CD14-positive monocyte (primary cell): ENCODE measurements around the gene TPRN. TPM values are rescaled to one million over a fixed set of nuclear protein-coding genes. Genes with fewer than 3 reads are reported as not detected.

Source experiments
- DNase-seq, 3 donors: peaks; one replicate each; pipeline ENCODE4 v3.0.0-alpha.2; 2011 to 2022
- H2AFZ ChIP-seq: 2 replicates; pipeline ENCODE4 v1.6.0; 2012; ENCODE audit warnings: mild to moderate bottlenecking, low read depth, low read length, inconsistent platforms; ENCODE audit not compliant: insufficient read depth, poor library complexity, severe bottlenecking
- H3K27ac ChIP-seq, 2 donors: 1 replicate in 1 of 2; 2 replicates in 1 of 2; pipeline ENCODE4 v1.5.1; 2012 to 2013; ENCODE audit warnings: low read length in 2 of 2, control low read depth in 1 of 2, inconsistent platforms in 1 of 2, low read depth in 1 of 2, mild to moderate bottlenecking in 1 of 2
- H3K27me3 ChIP-seq, 2 donors: one replicate each; pipeline versions ENCODE4 v1.6.0 to v1.6.1; 2011 to 2013; ENCODE audit warnings: low read length in 2 of 2; ENCODE audit not compliant: control insufficient read depth in 2 of 2, insufficient read depth in 2 of 2
- H3K36me3 ChIP-seq, 2 donors: replicated peaks in 1 of 2; 1 replicate in 1 of 2; 2 replicates in 1 of 2; pipeline versions ENCODE4 v1.5.1 to v1.6.1; 2012 to 2013; ENCODE audit warnings: low read length in 2 of 2, control low read depth in 1 of 2, inconsistent platforms in 1 of 2, mild to moderate bottlenecking in 1 of 2; ENCODE audit not compliant: insufficient read depth in 2 of 2, control insufficient read depth in 1 of 2
- H3K4me1 ChIP-seq, 2 donors: 1 replicate in 1 of 2; 2 replicates in 1 of 2; pipeline versions ENCODE4 v1.5.1 to v1.6.1; 2012 to 2013; ENCODE audit warnings: low read length in 2 of 2, control low read depth in 1 of 2, inconsistent platforms in 1 of 2, mild to moderate bottlenecking in 1 of 2, moderate library complexity in 1 of 2; ENCODE audit not compliant: insufficient read depth in 2 of 2, control insufficient read depth in 1 of 2
- H3K4me2 ChIP-seq: replicated peaks from 2 replicates; pipeline ENCODE3; 2012; ENCODE audit warnings: low read length, moderate library complexity, mild to moderate bottlenecking; ENCODE audit not compliant: poor library complexity, severe bottlenecking; ENCODE audit errors: extremely low read depth
- H3K4me3 ChIP-seq, 3 experiments: fragments of 200-600 bp in 1 of 3; sonication (generic) in 1 of 3; replicated peaks in 1 of 3; 1 replicate in 2 of 3; 2 replicates in 1 of 3; pipeline ENCODE4 v1.5.1; 2011 to 2013; ENCODE audit warnings: low read length in 3 of 3, mild to moderate bottlenecking in 3 of 3, control low read depth in 2 of 3, low read depth in 2 of 3, inconsistent platforms in 1 of 3, moderate library complexity in 1 of 3
- H3K79me2 ChIP-seq: 2 replicates; pipeline ENCODE4 v1.6.0; 2012; ENCODE audit warnings: mild to moderate bottlenecking, control low read depth, inconsistent platforms, low read length, moderate library complexity; ENCODE audit not compliant: insufficient read depth
- H3K9ac ChIP-seq: 2 replicates; pipeline ENCODE4 v1.6.0; 2017; ENCODE audit warnings: low read length, mild to moderate bottlenecking; ENCODE audit not compliant: insufficient read depth, poor library complexity, severe bottlenecking
- H3K9me3 ChIP-seq, 2 donors: replicated peaks in 1 of 2; 1 replicate in 1 of 2; 2 replicates in 1 of 2; pipeline versions ENCODE4 v1.5.1 to v1.6.1; 2012 to 2013; ENCODE audit warnings: low read length in 2 of 2, control low read depth in 1 of 2; ENCODE audit not compliant: control insufficient read depth in 1 of 2, insufficient read depth in 1 of 2
- H4K20me1 ChIP-seq: 2 replicates; pipeline ENCODE4 v1.6.0; 2012; ENCODE audit warnings: mild to moderate bottlenecking, low read length, control low read depth, moderate library complexity; ENCODE audit not compliant: insufficient read depth
- H3K27ac Mint-ChIP-seq, 7 donors: one replicate each; pipeline ENCODE4 v1.8.0; 2020; ENCODE audit warnings: mild to moderate bottlenecking in 7 of 7, mixed read lengths in 7 of 7, moderate library complexity in 6 of 7, inconsistent platforms in 2 of 7
- H3K27me3 Mint-ChIP-seq, 3 donors: one replicate each; pipeline ENCODE4 v1.8.0; 2021 to 2022; ENCODE audit warnings: low read depth in 3 of 3, mild to moderate bottlenecking in 3 of 3, mixed read lengths in 3 of 3, moderate library complexity in 3 of 3, inconsistent platforms in 1 of 3
- H3K36me3 Mint-ChIP-seq, 2 donors: one replicate each; pipeline ENCODE4 v1.8.0; 2020; ENCODE audit warnings: mixed read lengths in 2 of 2, inconsistent platforms in 1 of 2, mild to moderate bottlenecking in 1 of 2
- H3K4me1 Mint-ChIP-seq: one replicate; pipeline ENCODE4 v1.8.0; 2020; ENCODE audit warnings: mild to moderate bottlenecking, mixed read lengths
- H3K4me3 Mint-ChIP-seq, 2 donors: one replicate each; pipeline ENCODE4 v1.8.0; 2020; ENCODE audit warnings: mild to moderate bottlenecking in 2 of 2, mixed read lengths in 2 of 2, moderate library complexity in 1 of 2
- H3K9me3 Mint-ChIP-seq, 7 donors: one replicate each; pipeline ENCODE4 v1.8.0; 2020 to 2022; ENCODE audit warnings: mixed read lengths in 7 of 7, mild to moderate bottlenecking in 6 of 7, moderate library complexity in 6 of 7, inconsistent platforms in 2 of 7
- WGBS: methylation state at CpG from one replicate; pipeline ENCODE4 v1.1.5; 2013; ENCODE audit warnings: missing lambda C conversion rate; ENCODE audit not compliant: insufficient coverage; 5-methylcytosine and 5-hydroxymethylcytosine counted together
- intact Hi-C, 2 donors: fragments of 100-400 bp; cut with micrococcal nuclease; formaldehyde crosslinking; loops; one replicate each; pipeline versions ENCODE4 v1.15.0 to v1.15.1; 2023
- polyA plus RNA-seq, 3 donors: library from polyadenylated mRNA; depleted of rRNA in 1 of 3; unstranded in 2 of 3; stranded (reverse) in 1 of 3; fragments of 300-500 nt in 2 of 3; fragments of >200 nt in 1 of 3; fragmentation: Illumina TruSeq in 2 of 3; gene quantifications; 1 replicate in 2 of 3; 2 replicates in 1 of 3; pipeline ENCODE4 v1.2.3, GENCODE V29; 2012 to 2021
- TF ChIP-seq, protein P1 (sequence below): fragments of 200-600 bp; IDR thresholded peaks from one replicate; pipeline ENCODE4 v1.8.0; 2022; ENCODE audit warnings: antibody characterized with exemption, mild to moderate bottlenecking

TPRN gene
- polyA plus RNA-seq, 3 donors, result 0.30 to 4.6 (median 0.46) TPM

DNA sequence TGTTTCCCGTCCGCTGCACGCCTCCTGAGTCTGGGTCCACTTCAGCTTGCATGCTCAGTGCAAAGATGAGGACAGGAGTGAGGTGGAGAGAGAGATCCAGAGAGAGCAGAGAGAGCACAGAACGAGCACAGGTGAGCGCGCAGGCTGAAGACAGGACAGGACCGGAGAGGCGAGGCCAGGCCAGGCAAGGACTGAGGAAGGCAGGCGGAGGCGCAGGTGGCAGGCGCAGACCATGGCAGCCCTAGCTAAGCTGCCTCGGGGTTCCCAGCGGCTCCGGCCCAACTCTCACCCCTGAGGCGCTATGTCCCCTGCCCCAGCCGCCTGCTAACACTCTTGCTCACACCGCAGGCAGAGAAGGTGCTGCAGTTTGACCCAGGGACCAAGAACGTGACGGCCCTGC lies 51.9 kb downstream of the TPRN start:
- DNase-seq, result no peak
- intact Hi-C loops, result no loop called here
- no peaks in the 10 kb centered on the region for H3K4me1 Mint-ChIP-seq
- H3K36me3 Mint-ChIP-seq, result no peaks in the 10 kb centered on the region
- peaks cover 12 to 28% (median 17%) of the 10 kb centered on the region in 3 donors for H3K27me3 Mint-ChIP-seq
- no peak overlapping the region for H3K4me3 Mint-ChIP-seq
- TF ChIP-seq, protein P1, sequence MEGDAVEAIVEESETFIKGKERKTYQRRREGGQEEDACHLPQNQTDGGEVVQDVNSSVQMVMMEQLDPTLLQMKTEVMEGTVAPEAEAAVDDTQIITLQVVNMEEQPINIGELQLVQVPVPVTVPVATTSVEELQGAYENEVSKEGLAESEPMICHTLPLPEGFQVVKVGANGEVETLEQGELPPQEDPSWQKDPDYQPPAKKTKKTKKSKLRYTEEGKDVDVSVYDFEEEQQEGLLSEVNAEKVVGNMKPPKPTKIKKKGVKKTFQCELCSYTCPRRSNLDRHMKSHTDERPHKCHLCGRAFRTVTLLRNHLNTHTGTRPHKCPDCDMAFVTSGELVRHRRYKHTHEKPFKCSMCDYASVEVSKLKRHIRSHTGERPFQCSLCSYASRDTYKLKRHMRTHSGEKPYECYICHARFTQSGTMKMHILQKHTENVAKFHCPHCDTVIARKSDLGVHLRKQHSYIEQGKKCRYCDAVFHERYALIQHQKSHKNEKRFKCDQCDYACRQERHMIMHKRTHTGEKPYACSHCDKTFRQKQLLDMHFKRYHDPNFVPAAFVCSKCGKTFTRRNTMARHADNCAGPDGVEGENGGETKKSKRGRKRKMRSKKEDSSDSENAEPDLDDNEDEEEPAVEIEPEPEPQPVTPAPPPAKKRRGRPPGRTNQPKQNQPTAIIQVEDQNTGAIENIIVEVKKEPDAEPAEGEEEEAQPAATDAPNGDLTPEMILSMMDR, result no peak
- no peak overlapping the region for H2AFZ ChIP-seq
- H3K9me3 Mint-ChIP-seq, result peaks cover 5 to 20% (median 12%) of the 10 kb centered on the region in 7 donors
- no peaks in the 10 kb centered on the region for H3K4me1 ChIP-seq
- 92% methylated on average over 16 of the region's 19 CpGs for WGBS
- no peaks in the 10 kb centered on the region for H3K36me3 ChIP-seq
- H3K27ac Mint-ChIP-seq, result no peak overlapping the region
- no peak overlapping the region for H3K27ac ChIP-seq
- peaks cover 0 to 15% of the 10 kb centered on the region in 2 donors for H3K9me3 ChIP-seq
- H3K27me3 ChIP-seq, result peaks cover 0 to 3% of the 10 kb centered on the region in 2 donors
- no peak overlapping the region for H3K4me3 ChIP-seq
- H3K79me2 ChIP-seq, result no peaks in the 10 kb centered on the region
- no peaks in the 10 kb centered on the region for H4K20me1 ChIP-seq
- H3K9ac ChIP-seq, result no peak overlapping the region
- H3K4me2 ChIP-seq, result no peak overlapping the region

DNA sequence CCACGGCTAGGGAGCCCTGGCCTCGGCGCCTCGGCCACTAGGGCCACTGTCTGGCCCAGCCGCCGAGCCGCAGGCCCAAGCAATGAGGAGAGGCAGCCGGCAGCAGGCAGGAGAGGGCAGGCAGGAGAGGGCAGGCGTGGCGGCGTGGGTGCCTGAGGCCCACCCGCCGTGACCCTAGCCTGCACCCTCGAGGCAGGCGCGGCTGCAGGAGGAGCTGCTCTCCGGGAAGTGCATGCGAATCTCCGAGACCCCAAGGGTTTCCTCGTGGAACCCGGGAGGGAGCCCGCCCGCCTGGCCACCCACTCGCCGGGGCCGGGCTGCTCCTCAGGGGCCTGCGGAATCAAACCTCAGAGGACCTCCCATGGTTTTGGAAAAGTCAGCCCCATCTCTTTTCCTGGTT lies 52.3 kb downstream of the TPRN start:
- 80% methylated on average over 26 of the region's 27 CpGs for WGBS
- no peak overlapping the region for H3K4me3 Mint-ChIP-seq

More for the DNA sequence above, 52.3 kb downstream of the TPRN start:
- Histone ChIP-seq H3K79me2 (no peaks in the 10 kb centered on the region), H3K9ac (no peak overlapping the region), H3K4me1 (no peaks in the 10 kb centered on the region), H3K4me3 (no peak overlapping the region), H3K27me3 (peaks cover 0 to 3% of the 10 kb centered on the region in 2 donors), H4K20me1 (no peaks in the 10 kb centered on the region), H3K4me2 (no peak overlapping the region), H3K36me3 (no peaks in the 10 kb centered on the region), H3K27ac (no peak overlapping the region), H2AFZ (no peak overlapping the region), H3K9me3 (peaks cover 0 to 15% of the 10 kb centered on the region in 2 donors)
- Mint-ChIP-seq H3K27ac (no peak overlapping the region), H3K9me3 (peaks cover 5 to 20% (median 12%) of the 10 kb centered on the region in 7 donors), H3K27me3 (peaks cover 12 to 28% (median 20%) of the 10 kb centered on the region in 3 donors), H3K36me3 (no peaks in the 10 kb centered on the region), H3K4me1 (no peaks in the 10 kb centered on the region)
- TF ChIP-seq, protein P1, result no peak
- intact Hi-C loops, result no loop called here
- no peak for DNase-seq
